ENCODE results near the gene MTOR. TPM values are rescaled to one million over a fixed set of nuclear protein-coding genes. Genes with fewer than 3 reads are reported as not detected.
A peak's percentile ranks its signal among the peaks of the same experiment; 100 is the strongest.

MTOR gene
- total and polyA plus RNA-seq, 10 of the 15 experiments (the other 5 are each of a cell fraction or from before 2014, with no cell fraction given), result 6.6 to 41.8 (median 29.8) TPM

DNA sequence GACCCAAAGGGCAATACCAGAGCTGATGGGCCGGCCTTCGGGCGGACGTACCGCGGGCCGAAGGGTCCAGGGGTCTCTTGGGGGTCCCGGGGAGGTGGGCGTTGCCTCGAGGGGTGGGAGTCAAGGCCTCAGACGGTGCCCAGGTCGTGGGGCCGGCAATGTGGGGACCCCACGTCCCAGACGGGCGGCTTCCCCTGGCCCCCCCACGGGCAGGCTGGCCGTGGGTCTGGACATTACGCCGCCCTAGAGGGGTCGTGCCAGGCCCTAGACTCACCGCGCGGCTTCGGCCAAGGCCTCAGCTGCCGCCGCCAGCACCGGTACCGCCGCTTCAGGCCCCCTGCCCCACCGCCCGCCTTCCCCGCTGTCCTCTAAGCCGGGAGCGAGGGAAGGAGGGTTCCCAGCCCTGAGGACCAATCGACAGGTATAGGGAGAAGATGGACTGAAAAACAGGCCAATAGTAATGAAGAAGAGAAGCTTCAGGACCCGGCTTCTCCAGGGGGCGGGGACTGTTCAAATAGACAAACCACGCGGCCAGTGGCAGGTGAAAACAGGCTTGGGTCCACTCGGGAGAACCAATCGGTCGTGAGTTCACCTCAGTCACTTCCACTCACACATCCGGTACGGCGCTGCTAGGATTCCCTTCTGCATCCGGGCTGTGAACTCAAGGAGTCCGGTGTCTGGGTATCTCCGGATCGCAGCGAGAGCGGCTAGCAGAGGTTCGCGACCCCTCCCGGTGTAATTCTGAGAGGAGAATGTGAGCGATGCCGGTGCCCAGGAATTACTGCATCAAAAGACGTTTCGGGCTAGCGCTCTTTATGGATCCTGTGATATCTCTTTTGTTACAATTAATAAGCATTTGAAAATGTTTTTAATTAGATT, at the start of gene MTOR (continued):
- TF ChIP-seq, protein P1, sequence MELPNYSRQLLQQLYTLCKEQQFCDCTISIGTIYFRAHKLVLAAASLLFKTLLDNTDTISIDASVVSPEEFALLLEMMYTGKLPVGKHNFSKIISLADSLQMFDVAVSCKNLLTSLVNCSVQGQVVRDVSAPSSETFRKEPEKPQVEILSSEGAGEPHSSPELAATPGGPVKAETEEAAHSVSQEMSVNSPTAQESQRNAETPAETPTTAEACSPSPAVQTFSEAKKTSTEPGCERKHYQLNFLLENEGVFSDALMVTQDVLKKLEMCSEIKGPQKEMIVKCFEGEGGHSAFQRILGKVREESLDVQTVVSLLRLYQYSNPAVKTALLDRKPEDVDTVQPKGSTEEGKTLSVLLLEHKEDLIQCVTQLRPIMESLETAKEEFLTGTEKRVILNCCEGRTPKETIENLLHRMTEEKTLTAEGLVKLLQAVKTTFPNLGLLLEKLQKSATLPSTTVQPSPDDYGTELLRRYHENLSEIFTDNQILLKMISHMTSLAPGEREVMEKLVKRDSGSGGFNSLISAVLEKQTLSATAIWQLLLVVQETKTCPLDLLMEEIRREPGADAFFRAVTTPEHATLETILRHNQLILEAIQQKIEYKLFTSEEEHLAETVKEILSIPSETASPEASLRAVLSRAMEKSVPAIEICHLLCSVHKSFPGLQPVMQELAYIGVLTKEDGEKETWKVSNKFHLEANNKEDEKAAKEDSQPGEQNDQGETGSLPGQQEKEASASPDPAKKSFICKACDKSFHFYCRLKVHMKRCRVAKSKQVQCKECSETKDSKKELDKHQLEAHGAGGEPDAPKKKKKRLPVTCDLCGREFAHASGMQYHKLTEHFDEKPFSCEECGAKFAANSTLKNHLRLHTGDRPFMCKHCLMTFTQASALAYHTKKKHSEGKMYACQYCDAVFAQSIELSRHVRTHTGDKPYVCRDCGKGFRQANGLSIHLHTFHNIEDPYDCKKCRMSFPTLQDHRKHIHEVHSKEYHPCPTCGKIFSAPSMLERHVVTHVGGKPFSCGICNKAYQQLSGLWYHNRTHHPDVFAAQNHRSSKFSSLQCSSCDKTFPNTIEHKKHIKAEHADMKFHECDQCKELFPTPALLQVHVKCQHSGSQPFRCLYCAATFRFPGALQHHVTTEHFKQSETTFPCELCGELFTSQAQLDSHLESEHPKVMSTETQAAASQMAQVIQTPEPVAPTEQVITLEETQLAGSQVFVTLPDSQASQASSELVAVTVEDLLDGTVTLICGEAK (IDR thresholded peaks at IDR 0.05; ENCODE audit: borderline replicate concordance), result peak; percentile 100
- TF ChIP-seq MTA3 (IDR thresholded peaks at IDR 0.05; ENCODE audit: borderline replicate concordance, low read length) (no peak), SIN3A (IDR thresholded peaks at IDR 0.05; ENCODE audit: low read depth, low read length) (no peak), CEBPB (IDR thresholded peaks at IDR 0.05; ENCODE audit: borderline replicate concordance in 1 of 2, low read depth in 2 of 2, low read length in 2 of 2) (no peak), NKRF (conservative IDR thresholded peaks at IDR 0.05) (peak; percentile 55; the same call in 1 of the 2 replicates), IKZF2 (IDR thresholded peaks at IDR 0.05) (no peak)
